Activated naive CD8-positive, alpha-beta T cell treated with anti-CD3 and anti-CD28 coated beads, Interleukin-2, amount 50 U/mL, for 24 hours (primary cell): ENCODE measurements around the gene NTRK3.

Experiments
- ATAC-seq: fragments of 150-1000 bp; cut with Tn5 transposase; one replicate; pipeline ENCODE4 v1.10.0; 2021
- DNase-seq: peaks from one replicate; pipeline ENCODE4 v3.0.0; 2021
- H3K27ac Mint-ChIP-seq: one replicate; pipeline ENCODE4 v1.8.0; 2021; ENCODE audit warnings: mild to moderate bottlenecking, mixed read lengths
- H3K27me3 Mint-ChIP-seq: one replicate; pipeline ENCODE4 v1.8.0; 2021; ENCODE audit warnings: mixed read lengths
- H3K36me3 Mint-ChIP-seq: one replicate; pipeline ENCODE4 v1.8.0; 2021; ENCODE audit warnings: low read depth, mixed read lengths
- H3K4me1 Mint-ChIP-seq: one replicate; pipeline ENCODE4 v1.8.0; 2021; ENCODE audit warnings: mixed read lengths
- H3K4me3 Mint-ChIP-seq: one replicate; pipeline ENCODE4 v1.8.0; 2021; ENCODE audit warnings: mild to moderate bottlenecking, moderate library complexity, mixed read lengths
- H3K9me3 Mint-ChIP-seq: one replicate; pipeline ENCODE4 v1.8.0; 2021; ENCODE audit warnings: mixed read lengths

Gene NTRK3

GRCh38 chr15:88246666-88247446 lies 9.7 kb downstream of the NTRK3 start:
- no peaks in the 10 kb centered on the region for H3K36me3 Mint-ChIP-seq
- H3K4me3 Mint-ChIP-seq, result no peak overlapping the region
- H3K4me1 Mint-ChIP-seq, result no peaks in the 10 kb centered on the region
- H3K9me3 Mint-ChIP-seq, result no peaks in the 10 kb centered on the region
- ATAC-seq, result peak; percentile 79
- peaks cover 17% of the 10 kb centered on the region for H3K27me3 Mint-ChIP-seq
- DNase-seq, result peak; percentile 76
- no peak overlapping the region for H3K27ac Mint-ChIP-seq

- no peak overlapping the region for H3K27ac Mint-ChIP-seq
- peaks cover 17% of the 10 kb centered on the region for H3K27me3 Mint-ChIP-seq
- no peaks in the 10 kb centered on the region for H3K36me3 Mint-ChIP-seq
- no peak overlapping the region for H3K4me3 Mint-ChIP-seq
- H3K9me3 Mint-ChIP-seq, result no peaks in the 10 kb centered on the region
- H3K4me1 Mint-ChIP-seq, result no peaks in the 10 kb centered on the region
- ATAC-seq (no peak), DNase-seq (no peak)
Observed at GRCh38 chr15:88246081-88246480, 10.5 kb downstream of the NTRK3 start.

GRCh38 chr15:88243895-88244787 lies 12.4 kb downstream of the NTRK3 start:
- ATAC-seq (no peak), DNase-seq (peak; percentile 40)
- H3K9me3 Mint-ChIP-seq, result no peaks in the 10 kb centered on the region
- no peaks in the 10 kb centered on the region for H3K4me1 Mint-ChIP-seq
- peaks cover 17% of the 10 kb centered on the region for H3K27me3 Mint-ChIP-seq
- H3K36me3 Mint-ChIP-seq, result no peaks in the 10 kb centered on the region
- no peak overlapping the region for H3K27ac Mint-ChIP-seq
- no peak overlapping the region for H3K4me3 Mint-ChIP-seq

- H3K4me1 Mint-ChIP-seq, result no peaks in the 10 kb centered on the region
- H3K27me3 Mint-ChIP-seq, result peaks cover 17% of the 10 kb centered on the region
- H3K27ac Mint-ChIP-seq, result no peak overlapping the region
- ATAC-seq (no peak), DNase-seq (no peak)
- H3K36me3 Mint-ChIP-seq, result no peaks in the 10 kb centered on the region
- no peaks in the 10 kb centered on the region for H3K9me3 Mint-ChIP-seq
- H3K4me3 Mint-ChIP-seq, result no peak overlapping the region
Observed at GRCh38 chr15:88242586-88243555, 13.7 kb downstream of the NTRK3 start.

- H3K9me3 Mint-ChIP-seq, result no peaks in the 10 kb centered on the region
- peaks cover 10% of the 10 kb centered on the region for H3K27me3 Mint-ChIP-seq
- H3K4me3 Mint-ChIP-seq, result no peak overlapping the region
- H3K27ac Mint-ChIP-seq, result no peak overlapping the region
- no peak for DNase-seq
- no peaks in the 10 kb centered on the region for H3K4me1 Mint-ChIP-seq
- no peak for ATAC-seq
- H3K36me3 Mint-ChIP-seq, result no peaks in the 10 kb centered on the region
Observed at GRCh38 chr15:88241461-88241860, 15.1 kb downstream of the NTRK3 start.

- no peak for DNase-seq
- no peak overlapping the region for H3K4me3 Mint-ChIP-seq
- no peaks in the 10 kb centered on the region for H3K4me1 Mint-ChIP-seq
- peaks cover 10% of the 10 kb centered on the region for H3K27me3 Mint-ChIP-seq
- H3K27ac Mint-ChIP-seq, result no peak overlapping the region
- H3K36me3 Mint-ChIP-seq, result no peaks in the 10 kb centered on the region
- H3K9me3 Mint-ChIP-seq, result no peaks in the 10 kb centered on the region
- ATAC-seq, result no peak
Observed at GRCh38 chr15:88241060-88241459, 15.5 kb downstream of the NTRK3 start.

- ATAC-seq (no peak), DNase-seq (no peak)
- H3K36me3 Mint-ChIP-seq, result no peaks in the 10 kb centered on the region
- H3K4me3 Mint-ChIP-seq, result no peak overlapping the region
- H3K27me3 Mint-ChIP-seq, result peaks cover 5% of the 10 kb centered on the region
- H3K27ac Mint-ChIP-seq, result no peak overlapping the region
- H3K9me3 Mint-ChIP-seq, result no peaks in the 10 kb centered on the region
- H3K4me1 Mint-ChIP-seq, result no peaks in the 10 kb centered on the region
Observed at GRCh38 chr15:88239594-88239993, 16.9 kb downstream of the NTRK3 start.

GRCh38 chr15:88238618-88239430 lies 17.7 kb downstream of the NTRK3 start:
- H3K4me3 Mint-ChIP-seq, result no peak overlapping the region
- no peaks in the 10 kb centered on the region for H3K4me1 Mint-ChIP-seq
- H3K27ac Mint-ChIP-seq, result no peak overlapping the region
- no peaks in the 10 kb centered on the region for H3K36me3 Mint-ChIP-seq
- no peaks in the 10 kb centered on the region for H3K9me3 Mint-ChIP-seq
- H3K27me3 Mint-ChIP-seq, result peaks cover 10% of the 10 kb centered on the region
- ATAC-seq, result no peak
- no peak for DNase-seq

- Mint-ChIP-seq H3K36me3 (no peaks in the 10 kb centered on the region), H3K4me1 (no peaks in the 10 kb centered on the region), H3K27ac (no peak overlapping the region), H3K27me3 (peaks cover 15% of the 10 kb centered on the region), H3K4me3 (no peak overlapping the region), H3K9me3 (no peaks in the 10 kb centered on the region)
- DNase-seq (no peak), ATAC-seq (no peak)
Observed at GRCh38 chr15:88234711-88235110, 21.8 kb downstream of the NTRK3 start.

GRCh38 chr15:88233921-88234320 lies 22.6 kb downstream of the NTRK3 start:
- Mint-ChIP-seq H3K4me3 (no peak overlapping the region), H3K27me3 (peaks cover 15% of the 10 kb centered on the region)
- ATAC-seq, result no peak

GRCh38 chr15:88232771-88233201 lies 23.8 kb downstream of the NTRK3 start:
- no peaks in the 10 kb centered on the region for H3K9me3 Mint-ChIP-seq
- no peak overlapping the region for H3K4me3 Mint-ChIP-seq
- H3K36me3 Mint-ChIP-seq, result no peaks in the 10 kb centered on the region
- H3K27me3 Mint-ChIP-seq, result peaks cover 17% of the 10 kb centered on the region
- no peak overlapping the region for H3K27ac Mint-ChIP-seq
- H3K4me1 Mint-ChIP-seq, result no peaks in the 10 kb centered on the region
- no peak for DNase-seq
- no peak for ATAC-seq

More at GRCh38 chr15:88233921-88234320, 22.6 kb downstream of the NTRK3 start:
- no peaks in the 10 kb centered on the region for H3K4me1 Mint-ChIP-seq
- no peaks in the 10 kb centered on the region for H3K9me3 Mint-ChIP-seq
- no peak overlapping the region for H3K27ac Mint-ChIP-seq
- H3K36me3 Mint-ChIP-seq, result no peaks in the 10 kb centered on the region
- no peak for DNase-seq

GRCh38 chr15:88231909-88232644 lies 24.5 kb downstream of the NTRK3 start:
- ATAC-seq (no peak), DNase-seq (no peak)
- Mint-ChIP-seq H3K9me3 (no peaks in the 10 kb centered on the region), H3K27me3 (peaks cover 17% of the 10 kb centered on the region), H3K36me3 (no peaks in the 10 kb centered on the region), H3K4me1 (no peaks in the 10 kb centered on the region), H3K4me3 (no peak overlapping the region), H3K27ac (no peak overlapping the region)

- no peak overlapping the region for H3K27ac Mint-ChIP-seq
- no peak overlapping the region for H3K4me3 Mint-ChIP-seq
- H3K4me1 Mint-ChIP-seq, result no peaks in the 10 kb centered on the region
- no peak for ATAC-seq
- H3K36me3 Mint-ChIP-seq, result no peaks in the 10 kb centered on the region
- H3K9me3 Mint-ChIP-seq, result no peaks in the 10 kb centered on the region
- no peak for DNase-seq
- peaks cover 16% of the 10 kb centered on the region for H3K27me3 Mint-ChIP-seq
Observed at GRCh38 chr15:88230823-88231222, 25.7 kb downstream of the NTRK3 start.
